ENCODE results near the gene SEPTIN1. TPM values are rescaled to one million over a fixed set of nuclear protein-coding genes. Genes with fewer than 3 reads are reported as not detected.

The SEPTIN1 gene
- 100 to 1,000 TPM; 343 to 354 TPM for total RNA-seq

- Mint-ChIP-seq H3K4me1 (peaks cover 54% of the 10 kb centered on the region), H3K27me3 (no peaks in the 10 kb centered on the region), H3K27ac (peak within 1 kb of the TSS; percentile 99)
Measured at GRCh38 chr16:30382111-30382881, at the start of gene SEPTIN1. SEPTIN1 (minus strand) TSS chr16:30382561; CDS start chr16:30382542, 19 bp downstream.

DNA sequence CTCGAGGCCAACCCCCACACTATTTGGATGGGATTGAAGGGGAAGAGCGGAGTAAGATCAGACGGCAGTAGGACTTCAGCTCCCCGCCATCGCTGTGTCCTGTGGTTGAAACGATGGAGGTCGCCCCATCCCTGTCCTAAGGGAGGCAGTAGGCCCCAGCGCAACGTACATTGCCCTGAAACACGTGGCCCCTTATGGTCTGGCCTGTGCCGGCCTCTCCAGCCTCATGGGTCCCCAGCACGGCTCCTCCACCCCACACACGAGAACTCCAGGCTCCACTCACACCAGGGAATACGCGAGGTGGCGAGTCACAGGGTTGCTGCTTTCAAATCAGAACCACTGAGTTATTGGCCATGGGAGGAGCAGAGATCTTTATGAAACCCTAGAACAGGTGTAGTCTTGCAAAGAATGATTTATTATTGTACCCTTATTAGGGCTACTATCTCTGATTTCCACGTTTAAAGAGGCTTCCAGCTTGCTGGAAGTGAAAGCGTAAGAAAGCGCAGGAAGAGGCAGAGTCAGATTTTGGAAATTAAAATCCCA lies 48.1 kb upstream of the SEPTIN1 start:
- H3K9me3 Mint-ChIP-seq, result no peaks in the 10 kb centered on the region
- POLR2A ChIA-PET, result interaction anchor here (0.5 to 3.6 kb wide), 27 partner anchors 12 to 245 kb away, joined by 3 to 41 read pairs (median 5); partner anchors contain the start of genes ITGAL, PRR14, SEPHS2 and SEPTIN1
- CTCF ChIA-PET, result interaction anchor here (0.8 to 3.6 kb wide), 61 partner anchors 9 to 339 kb away, joined by 3 to 58 read pairs (median 8); partner anchors contain the start of genes FBRS, ITGAL, PRR14 and SEPTIN1
- H3K27me3 Mint-ChIP-seq, result no peaks in the 10 kb centered on the region
- peaks cover 42% of the 10 kb centered on the region for H3K4me1 Mint-ChIP-seq
- H3K27ac Mint-ChIP-seq, result no peak overlapping the region
- H3K36me3 Mint-ChIP-seq (ENCODE audit: low read depth), result peaks cover 17% of the 10 kb centered on the region
- H3K4me3 Mint-ChIP-seq, result no peak overlapping the region
- DNase-seq, result no peak

More at GRCh38 chr16:30382111-30382881, at the start of gene SEPTIN1:
- DNase-seq, result peak; percentile 89
- Mint-ChIP-seq H3K9me3 (no peaks in the 10 kb centered on the region), H3K36me3 (ENCODE audit: low read depth) (peaks cover 38% of the 10 kb centered on the region), H3K4me3 (peak within 1 kb of the TSS; percentile 82)
- POLR2A ChIA-PET, result interaction anchor here (0.9 to 5.5 kb wide), 31 partner anchors 10 to 316 kb away, joined by 3 to 64 read pairs (median 6); partner anchors contain the start of genes ALDOA, CD2BP2, CORO1A and DCTPP1
- CTCF ChIA-PET, result interaction anchor here (0.8 to 4.3 kb wide), 11 partner anchors 11 to 290 kb away, joined by 3 to 50 read pairs (median 4); partner anchors contain the start of genes DCTPP1, ITGAL, TBC1D10B and TBX6

DNA sequence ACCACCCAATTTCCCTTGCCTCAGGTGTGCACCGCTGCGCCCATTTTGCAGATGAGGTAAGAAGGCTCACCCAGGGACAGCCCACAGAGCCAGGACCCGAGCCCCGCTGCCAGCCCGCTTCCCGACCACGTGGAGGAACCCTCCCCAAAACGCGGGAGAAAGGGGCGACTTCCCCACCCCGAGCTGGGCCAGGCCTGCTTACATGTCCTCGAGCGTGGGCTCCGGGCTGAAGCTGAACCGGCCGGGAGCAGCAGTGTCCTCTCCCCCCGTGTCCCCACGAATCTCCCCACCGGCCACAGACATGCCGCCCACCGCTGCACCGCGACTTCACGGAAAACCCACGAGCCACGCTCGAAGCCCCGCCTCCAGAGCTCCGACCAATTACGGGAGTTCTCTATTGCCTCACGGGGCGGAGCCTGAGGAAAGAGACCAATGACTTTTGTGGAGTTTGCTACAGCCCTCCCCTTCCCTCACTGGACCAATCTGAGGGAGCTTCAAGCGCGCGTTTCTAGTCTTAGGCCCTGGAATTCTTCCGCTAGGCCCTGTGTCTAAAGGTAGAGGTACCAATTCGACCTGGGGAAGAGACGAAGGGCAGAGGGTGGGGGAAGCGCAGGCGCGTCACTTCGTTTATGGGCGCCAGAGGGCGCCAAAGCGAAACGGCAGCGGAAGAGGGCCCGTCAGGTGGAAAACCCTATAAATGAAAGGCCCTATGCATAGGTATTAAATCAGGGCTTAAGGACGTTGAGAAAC lies 47.5 kb upstream of the SEPTIN1 start, which contains the start of gene DCTPP1:
Gene DCTPP1, minus strand, starts transcription at position 353 of the 750 bp plus-strand sequence. Its CDS starts 50 bp downstream, at position 303.
- POLR2A ChIA-PET, result interaction anchor here (0.5 to 3.6 kb wide), 34 partner anchors 12 to 245 kb away, joined by 3 to 41 read pairs (median 5); partner anchors contain the start of genes ITGAL, PRR14, SEPHS2 and SEPTIN1
- Mint-ChIP-seq H3K27ac (no peak within 1 kb of the TSS), H3K27me3 (no peaks in the 10 kb centered on the region), H3K9me3 (no peaks in the 10 kb centered on the region), H3K4me1 (peaks cover 39% of the 10 kb centered on the region), H3K4me3 (no peak within 1 kb of the TSS), H3K36me3 (ENCODE audit: low read depth) (peaks cover 19% of the 10 kb centered on the region)
- CTCF ChIA-PET, result interaction anchor here (0.6 to 3.6 kb wide), 77 partner anchors 8 to 374 kb away, joined by 3 to 58 read pairs (median 7); partner anchors contain the start of genes CORO1A, FBRS, ITGAL and PRR14
- peak; percentile 97 for DNase-seq

- H3K4me1 Mint-ChIP-seq, result peaks cover 34% of the 10 kb centered on the region
Measured at GRCh38 chr16:30429418-30429677, 47.0 kb upstream of the SEPTIN1 start.

DNA sequence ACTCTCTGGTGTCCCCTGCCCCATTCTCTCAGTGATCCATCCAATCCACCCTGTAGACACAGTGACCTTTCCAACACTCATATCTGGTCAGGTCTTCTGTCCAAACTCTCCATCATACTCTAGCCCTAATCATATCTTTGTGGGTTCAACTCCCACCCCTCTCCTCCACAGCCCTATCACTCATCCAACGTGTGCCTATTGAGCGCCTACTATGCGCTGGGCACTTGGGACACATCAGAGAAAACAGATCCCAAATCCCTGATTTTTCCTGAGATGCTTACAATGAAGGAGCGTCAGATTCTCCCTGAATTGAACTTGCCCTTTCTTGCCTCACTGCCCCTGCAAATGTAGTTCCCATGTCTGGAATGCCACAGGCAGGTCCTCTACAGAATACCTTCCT lies 45.7 kb upstream of the SEPTIN1 start:
- Mint-ChIP-seq H3K27ac (no peak overlapping the region), H3K4me1 (peaks cover 27% of the 10 kb centered on the region), H3K36me3 (ENCODE audit: low read depth) (peaks cover 36% of the 10 kb centered on the region), H3K27me3 (no peaks in the 10 kb centered on the region), H3K9me3 (no peaks in the 10 kb centered on the region), H3K4me3 (no peak overlapping the region)
- ChIA-PET CTCF (no interaction called here), POLR2A (interaction anchor here (0.9 to 3.6 kb wide), 2 partner anchors 45 to 129 kb away, joined by 3 to 41 read pairs; partner anchors contain the start of gene ITGAL)
- DNase-seq, result no peak

More at GRCh38 chr16:30429418-30429677, 47.0 kb upstream of the SEPTIN1 start:
- Mint-ChIP-seq H3K4me3 (no peak overlapping the region), H3K36me3 (ENCODE audit: low read depth) (peaks cover 24% of the 10 kb centered on the region), H3K27ac (no peak overlapping the region), H3K9me3 (no peaks in the 10 kb centered on the region), H3K27me3 (no peaks in the 10 kb centered on the region)
- ChIA-PET CTCF (interaction anchor here (0.6 to 3.6 kb wide), 78 partner anchors 8 to 374 kb away, joined by 3 to 58 read pairs (median 6); partner anchors contain the start of genes CORO1A, FBRS, ITGAL and PRR14), POLR2A (interaction anchor here (0.6 to 3.6 kb wide), 30 partner anchors 11 to 244 kb away, joined by 3 to 41 read pairs (median 6); partner anchors contain the start of genes ITGAL, PRR14, SEPHS2 and SEPTIN1)
- no peak for DNase-seq

- Mint-ChIP-seq H3K27ac (no peak overlapping the region), H3K36me3 (ENCODE audit: low read depth) (peaks cover 45% of the 10 kb centered on the region), H3K9me3 (no peaks in the 10 kb centered on the region), H3K4me3 (no peak overlapping the region), H3K4me1 (peaks cover 37% of the 10 kb centered on the region), H3K27me3 (no peaks in the 10 kb centered on the region)
- DNase-seq, result no peak
- ChIA-PET CTCF (interaction anchor here (0.5 to 4.2 kb wide), 3 partner anchors 9 to 164 kb away, joined by 4 to 58 read pairs (median 6); partner anchors contain the start of gene DCTPP1), POLR2A (interaction anchor here (0.8 to 1.3 kb wide), 2 partner anchors 14 to 165 kb away, joined by 3 to 4 read pairs; partner anchors contain the start of gene ZNF771)
Measured at GRCh38 chr16:30421010-30421409, 38.6 kb upstream of the SEPTIN1 start.

- H3K27ac Mint-ChIP-seq, result peak overlapping the region; percentile 64
- H3K27me3 Mint-ChIP-seq, result no peaks in the 10 kb centered on the region
- H3K9me3 Mint-ChIP-seq, result no peaks in the 10 kb centered on the region
- CTCF ChIA-PET, result interaction anchor here (0.8 to 4.2 kb wide), 14 partner anchors 9 to 210 kb away, joined by 3 to 58 read pairs (median 5); partner anchors contain the start of genes DCTPP1, TBC1D10B, ZNF689 and ZNF747
- peak overlapping the region; percentile 60 for H3K4me3 Mint-ChIP-seq
- POLR2A ChIA-PET, result interaction anchor here (0.7 to 3.7 kb wide), 31 partner anchors 11 to 366 kb away, joined by 3 to 36 read pairs (median 5); partner anchors contain the start of genes ALDOA, CD2BP2, CORO1A and DCTPP1
- H3K36me3 Mint-ChIP-seq (ENCODE audit: low read depth), result peaks cover 29% of the 10 kb centered on the region
- H3K4me1 Mint-ChIP-seq, result peaks cover 41% of the 10 kb centered on the region
- no peak for DNase-seq
Measured at GRCh38 chr16:30418350-30419181, 36.2 kb upstream of the SEPTIN1 start.

DNA sequence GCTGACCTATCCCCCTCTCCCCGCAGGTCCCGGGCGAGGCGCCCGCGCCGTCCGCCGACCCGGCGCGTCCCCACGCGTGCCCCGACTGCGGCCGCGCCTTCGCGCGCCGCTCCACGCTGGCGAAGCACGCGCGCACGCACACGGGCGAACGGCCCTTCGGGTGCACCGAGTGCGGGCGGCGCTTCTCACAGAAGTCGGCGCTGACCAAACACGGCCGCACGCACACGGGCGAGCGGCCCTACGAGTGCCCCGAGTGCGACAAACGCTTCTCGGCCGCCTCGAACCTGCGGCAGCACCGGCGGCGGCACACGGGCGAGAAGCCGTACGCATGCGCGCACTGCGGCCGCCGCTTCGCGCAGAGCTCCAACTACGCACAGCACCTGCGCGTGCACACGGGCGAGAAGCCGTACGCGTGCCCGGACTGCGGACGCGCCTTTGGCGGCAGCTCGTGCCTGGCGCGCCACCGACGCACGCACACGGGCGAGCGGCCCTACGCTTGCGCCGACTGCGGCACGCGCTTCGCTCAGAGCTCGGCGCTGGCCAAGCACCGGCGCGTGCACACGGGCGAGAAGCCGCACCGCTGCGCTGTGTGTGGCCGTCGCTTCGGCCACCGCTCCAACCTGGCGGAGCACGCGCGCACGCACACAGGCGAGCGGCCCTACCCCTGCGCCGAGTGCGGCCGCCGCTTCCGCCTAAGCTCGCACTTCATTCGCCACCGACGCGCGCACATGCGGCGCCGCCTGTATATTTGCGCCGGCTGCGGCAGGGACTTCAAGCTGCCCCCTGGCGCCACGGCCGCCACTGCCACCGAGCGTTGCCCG lies 35.4 kb upstream of the SEPTIN1 start:
- H3K4me1 Mint-ChIP-seq, result peaks cover 41% of the 10 kb centered on the region
- ChIA-PET POLR2A (interaction anchor here (0.6 to 3.7 kb wide), 34 partner anchors 10 to 365 kb away, joined by 3 to 36 read pairs (median 5); partner anchors contain the start of genes ALDOA, CD2BP2, CORO1A and DCTPP1), CTCF (interaction anchor here (0.6 to 4.2 kb wide), 18 partner anchors 8 to 211 kb away, joined by 3 to 58 read pairs (median 4); partner anchors contain the start of genes DCTPP1, TBC1D10B, ZNF689 and ZNF747)
- peak overlapping the region; percentile 60 for H3K4me3 Mint-ChIP-seq
- H3K27ac Mint-ChIP-seq, result peak overlapping the region; percentile 64
- no peaks in the 10 kb centered on the region for H3K27me3 Mint-ChIP-seq
- peak; percentile 92 for DNase-seq
- peaks cover 25% of the 10 kb centered on the region for H3K36me3 Mint-ChIP-seq (ENCODE audit: low read depth)
- H3K9me3 Mint-ChIP-seq, result no peaks in the 10 kb centered on the region

DNA sequence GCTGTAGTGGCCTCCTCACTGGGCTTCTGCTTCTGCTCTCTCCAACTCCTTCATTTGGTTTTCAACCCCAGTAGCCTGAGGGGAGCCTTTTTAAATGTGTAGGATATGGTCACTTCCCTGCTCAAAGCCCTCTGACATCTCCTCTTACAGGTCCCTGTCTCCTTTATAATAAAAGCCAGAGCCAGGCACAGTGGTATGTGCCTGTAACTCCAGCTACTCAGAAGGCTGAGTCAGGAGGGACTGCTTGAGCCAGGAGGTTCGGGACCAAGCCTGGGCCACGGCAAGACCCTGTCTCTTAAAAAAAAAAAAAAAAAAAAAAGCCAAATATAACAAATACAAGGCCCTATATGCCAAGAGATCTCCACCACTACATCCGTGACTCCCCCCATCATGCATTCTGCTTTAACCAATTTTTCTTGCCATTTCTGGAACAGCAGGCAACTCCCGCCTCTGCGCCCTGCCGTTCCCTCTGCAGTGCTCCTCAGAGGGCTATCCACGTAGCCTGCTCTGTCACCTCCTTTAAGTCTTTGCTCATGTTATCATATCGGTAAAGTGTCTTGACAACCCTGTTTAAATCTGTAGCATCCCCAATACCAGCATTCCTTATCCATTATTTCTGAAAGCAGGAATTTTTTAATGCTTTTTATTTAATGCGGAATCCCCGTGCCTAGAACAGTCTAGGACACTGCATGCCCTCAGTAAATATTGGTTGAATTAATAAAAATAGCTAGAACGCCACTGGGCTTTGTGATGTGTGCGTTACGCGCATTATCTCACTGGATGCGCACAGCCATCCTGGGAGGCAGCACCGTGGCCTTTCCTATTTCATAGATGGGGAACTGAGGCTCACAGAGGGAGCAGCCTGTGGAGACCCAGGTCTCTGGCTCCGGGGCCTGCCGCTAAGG lies 34.5 kb upstream of the SEPTIN1 start:
- Mint-ChIP-seq H3K36me3 (ENCODE audit: low read depth) (peaks cover 26% of the 10 kb centered on the region), H3K27ac (no peak overlapping the region), H3K27me3 (no peaks in the 10 kb centered on the region), H3K9me3 (no peaks in the 10 kb centered on the region), H3K4me1 (peaks cover 45% of the 10 kb centered on the region), H3K4me3 (peak overlapping the region; percentile 44)
- CTCF ChIA-PET, result interaction anchor here (0.6 to 4.2 kb wide), 15 partner anchors 8 to 212 kb away, joined by 3 to 58 read pairs (median 5); partner anchors contain the start of genes DCTPP1, TBC1D10B, ZNF689 and ZNF747
- no peak for DNase-seq
- POLR2A ChIA-PET, result interaction anchor here (0.6 to 3.7 kb wide), 28 partner anchors 9 to 361 kb away, joined by 3 to 36 read pairs (median 5); partner anchors contain the start of genes ALDOA, CD2BP2, CORO1A and DCTPP1

Data from activated CD4-positive, alpha-beta memory T cell treated with anti-CD3 and anti-CD28 coated beads, Interleukin-2, amount 10 ng/mL, durations not matched to agents 7 days and 5 days (primary cell).